ENCODE measurements around the gene ZNF536.

The ZNF536 gene

DNA sequence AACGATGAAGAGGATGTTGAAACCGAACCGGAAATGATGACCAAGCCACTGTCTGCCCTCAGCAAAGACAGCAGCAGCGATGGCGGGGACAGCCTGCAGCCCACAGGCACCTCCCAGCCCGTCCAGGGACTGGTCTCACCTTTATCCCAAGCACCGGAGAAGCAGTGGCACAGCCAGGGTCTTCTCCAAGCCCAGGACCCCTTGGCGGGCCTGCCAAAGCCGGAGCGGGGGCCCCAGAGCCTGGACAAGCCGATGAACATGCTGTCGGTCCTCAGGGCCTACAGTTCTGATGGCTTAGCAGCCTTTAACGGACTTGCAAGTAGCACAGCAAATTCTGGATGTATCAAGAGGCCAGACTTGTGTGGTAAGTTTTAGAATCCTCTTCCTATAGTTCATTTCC, 177.0 kb downstream of the ZNF536 start:
- Histone ChIP-seq H3K4me1 (ENCODE audit: control insufficient read depth, insufficient read depth, low read length, unreplicated experiment) (no peaks in the 10 kb centered on the region), H3K4me3 (ENCODE audit: low read depth, low read length) (no peak overlapping the region), H3K27ac (ENCODE audit: low read depth, low read length) (no peak overlapping the region)

DNA sequence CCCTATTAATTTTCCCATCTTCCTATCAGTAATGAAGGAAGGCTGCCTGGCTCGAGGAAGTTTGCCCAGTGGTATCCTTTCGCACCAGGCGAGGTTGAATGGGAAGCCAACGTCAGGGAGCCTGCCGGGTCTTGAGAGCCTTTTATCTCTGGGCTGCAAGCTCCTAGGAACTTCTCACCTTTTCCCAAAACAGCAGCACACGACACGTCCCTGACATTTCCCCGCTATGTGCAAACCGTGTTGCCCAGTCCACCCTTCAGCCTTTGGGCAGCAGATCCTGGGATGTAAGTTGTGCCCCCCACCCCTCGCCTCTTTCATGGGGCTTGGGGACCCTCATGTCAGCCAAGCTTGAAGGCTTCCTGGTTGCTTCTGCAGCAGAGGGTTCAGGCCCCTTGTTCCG, 179.1 kb downstream of the ZNF536 start:
- H3K79me2 ChIP-seq (ENCODE audit: control insufficient read depth, insufficient read depth, low read length, unreplicated experiment): no peaks in the 10 kb centered on the region
- H2AFZ ChIP-seq (ENCODE audit: low read length, unreplicated experiment): no peak overlapping the region
- H3K27ac ChIP-seq (ENCODE audit: low read depth, low read length): no peak overlapping the region
- H3K36me3 ChIP-seq (ENCODE audit: insufficient read depth, low read length): no peaks in the 10 kb centered on the region
- no peaks in the 10 kb centered on the region for H3K27me3 ChIP-seq (ENCODE audit: insufficient read depth, low read length)
- H3K4me1 ChIP-seq (ENCODE audit: control insufficient read depth, insufficient read depth, low read length, unreplicated experiment): no peaks in the 10 kb centered on the region
- H3K4me3 ChIP-seq (ENCODE audit: low read depth, low read length): no peak overlapping the region

More for the DNA sequence above, 177.0 kb downstream of the ZNF536 start:
- no peaks in the 10 kb centered on the region for H3K79me2 ChIP-seq (ENCODE audit: control insufficient read depth, insufficient read depth, low read length, unreplicated experiment)
- no peaks in the 10 kb centered on the region for H3K36me3 ChIP-seq (ENCODE audit: insufficient read depth, low read length)
- H2AFZ ChIP-seq (ENCODE audit: low read length, unreplicated experiment): no peak overlapping the region
- no peaks in the 10 kb centered on the region for H3K27me3 ChIP-seq (ENCODE audit: insufficient read depth, low read length)

DNA sequence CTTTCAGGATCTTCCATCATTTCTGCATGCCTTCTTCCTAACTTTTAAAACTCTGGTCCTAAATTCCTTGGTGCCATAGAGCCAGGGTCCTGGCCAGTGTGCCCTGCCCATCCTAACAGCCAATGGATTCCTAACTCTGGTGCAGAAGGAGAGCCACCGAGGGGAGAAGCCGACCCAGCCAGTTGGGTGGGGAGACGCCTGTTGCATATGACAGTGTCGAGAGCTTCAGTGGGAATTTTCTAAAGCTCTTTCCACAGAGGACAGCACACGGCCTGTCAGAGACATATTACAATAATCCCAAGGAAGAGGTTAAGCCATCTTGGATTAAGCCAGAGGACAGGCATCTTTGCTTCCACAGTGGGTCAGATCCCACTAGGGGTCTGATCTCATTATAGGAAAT, 180.4 kb downstream of the ZNF536 start:
- H3K4me1 ChIP-seq (ENCODE audit: control insufficient read depth, insufficient read depth, low read length, unreplicated experiment): no peaks in the 10 kb centered on the region
- H3K79me2 ChIP-seq (ENCODE audit: control insufficient read depth, insufficient read depth, low read length, unreplicated experiment): no peaks in the 10 kb centered on the region
- no peak overlapping the region for H3K4me3 ChIP-seq (ENCODE audit: low read depth, low read length)
- H3K27ac ChIP-seq (ENCODE audit: low read depth, low read length): no peak overlapping the region
- no peaks in the 10 kb centered on the region for H3K36me3 ChIP-seq (ENCODE audit: insufficient read depth, low read length)
- H3K27me3 ChIP-seq (ENCODE audit: insufficient read depth, low read length): no peaks in the 10 kb centered on the region
- no peak overlapping the region for H2AFZ ChIP-seq (ENCODE audit: low read length, unreplicated experiment)

- no peaks in the 10 kb centered on the region for H3K36me3 ChIP-seq (ENCODE audit: insufficient read depth, low read length)
- no peaks in the 10 kb centered on the region for H3K27me3 ChIP-seq (ENCODE audit: insufficient read depth, low read length)
- H2AFZ ChIP-seq (ENCODE audit: low read length, unreplicated experiment): no peak overlapping the region
- no peak overlapping the region for H3K4me3 ChIP-seq (ENCODE audit: low read depth, low read length)
- no peaks in the 10 kb centered on the region for H3K4me1 ChIP-seq (ENCODE audit: control insufficient read depth, insufficient read depth, low read length, unreplicated experiment)
- no peak overlapping the region for H3K27ac ChIP-seq (ENCODE audit: low read depth, low read length)
- H3K79me2 ChIP-seq (ENCODE audit: control insufficient read depth, insufficient read depth, low read length, unreplicated experiment): no peaks in the 10 kb centered on the region
Measured at GRCh38 chr19:30555075-30555790, 183.0 kb downstream of the ZNF536 start.

- no peak overlapping the region for H2AFZ ChIP-seq (ENCODE audit: low read length, unreplicated experiment)
- no peaks in the 10 kb centered on the region for H3K36me3 ChIP-seq (ENCODE audit: insufficient read depth, low read length)
- H3K79me2 ChIP-seq (ENCODE audit: control insufficient read depth, insufficient read depth, low read length, unreplicated experiment): no peaks in the 10 kb centered on the region
- H3K4me1 ChIP-seq (ENCODE audit: control insufficient read depth, insufficient read depth, low read length, unreplicated experiment): no peaks in the 10 kb centered on the region
- H3K4me3 ChIP-seq (ENCODE audit: low read depth, low read length): no peak overlapping the region
- H3K27me3 ChIP-seq (ENCODE audit: insufficient read depth, low read length): no peaks in the 10 kb centered on the region
- H3K27ac ChIP-seq (ENCODE audit: low read depth, low read length): no peak overlapping the region
Measured at GRCh38 chr19:30555791-30556110, 183.6 kb downstream of the ZNF536 start.

- H3K27ac ChIP-seq (ENCODE audit: low read depth, low read length): no peak overlapping the region
- no peak overlapping the region for H2AFZ ChIP-seq (ENCODE audit: low read length, unreplicated experiment)
Measured at GRCh38 chr19:30556230-30556711, 184.1 kb downstream of the ZNF536 start.

GRCh38 chr19:30557212-30557611, 185.0 kb downstream of the ZNF536 start:
- no peaks in the 10 kb centered on the region for H3K36me3 ChIP-seq (ENCODE audit: insufficient read depth, low read length)
- no peak overlapping the region for H2AFZ ChIP-seq (ENCODE audit: low read length, unreplicated experiment)
- H3K4me1 ChIP-seq (ENCODE audit: control insufficient read depth, insufficient read depth, low read length, unreplicated experiment): no peaks in the 10 kb centered on the region
- H3K27me3 ChIP-seq (ENCODE audit: insufficient read depth, low read length): no peaks in the 10 kb centered on the region
- H3K4me3 ChIP-seq (ENCODE audit: low read depth, low read length): no peak overlapping the region
- H3K27ac ChIP-seq (ENCODE audit: low read depth, low read length): no peak overlapping the region
- H3K79me2 ChIP-seq (ENCODE audit: control insufficient read depth, insufficient read depth, low read length, unreplicated experiment): no peaks in the 10 kb centered on the region

More at GRCh38 chr19:30556230-30556711, 184.1 kb downstream of the ZNF536 start:
- Histone ChIP-seq H3K79me2 (ENCODE audit: control insufficient read depth, insufficient read depth, low read length, unreplicated experiment) (no peaks in the 10 kb centered on the region), H3K27me3 (ENCODE audit: insufficient read depth, low read length) (no peaks in the 10 kb centered on the region), H3K4me3 (ENCODE audit: low read depth, low read length) (no peak overlapping the region), H3K36me3 (ENCODE audit: insufficient read depth, low read length) (no peaks in the 10 kb centered on the region), H3K4me1 (ENCODE audit: control insufficient read depth, insufficient read depth, low read length, unreplicated experiment) (no peaks in the 10 kb centered on the region)

GRCh38 chr19:30557927-30558557, 185.9 kb downstream of the ZNF536 start:
- no peaks in the 10 kb centered on the region for H3K36me3 ChIP-seq (ENCODE audit: insufficient read depth, low read length)
- no peak overlapping the region for H3K27ac ChIP-seq (ENCODE audit: low read depth, low read length)
- no peak overlapping the region for H3K4me3 ChIP-seq (ENCODE audit: low read depth, low read length)
- no peaks in the 10 kb centered on the region for H3K4me1 ChIP-seq (ENCODE audit: control insufficient read depth, insufficient read depth, low read length, unreplicated experiment)
- no peaks in the 10 kb centered on the region for H3K79me2 ChIP-seq (ENCODE audit: control insufficient read depth, insufficient read depth, low read length, unreplicated experiment)
- no peak overlapping the region for H2AFZ ChIP-seq (ENCODE audit: low read length, unreplicated experiment)
- no peaks in the 10 kb centered on the region for H3K27me3 ChIP-seq (ENCODE audit: insufficient read depth, low read length)

GRCh38 chr19:30558793-30559192, 186.6 kb downstream of the ZNF536 start:
- H3K27me3 ChIP-seq (ENCODE audit: insufficient read depth, low read length): no peaks in the 10 kb centered on the region
- no peak overlapping the region for H3K4me3 ChIP-seq (ENCODE audit: low read depth, low read length)
- H2AFZ ChIP-seq (ENCODE audit: low read length, unreplicated experiment): no peak overlapping the region
- H3K36me3 ChIP-seq (ENCODE audit: insufficient read depth, low read length): no peaks in the 10 kb centered on the region
- H3K4me1 ChIP-seq (ENCODE audit: control insufficient read depth, insufficient read depth, low read length, unreplicated experiment): no peaks in the 10 kb centered on the region
- no peak overlapping the region for H3K27ac ChIP-seq (ENCODE audit: low read depth, low read length)
- H3K79me2 ChIP-seq (ENCODE audit: control insufficient read depth, insufficient read depth, low read length, unreplicated experiment): no peaks in the 10 kb centered on the region

GRCh38 chr19:30559446-30559845, 187.3 kb downstream of the ZNF536 start:
- no peaks in the 10 kb centered on the region for H3K4me1 ChIP-seq (ENCODE audit: control insufficient read depth, insufficient read depth, low read length, unreplicated experiment)
- H3K27ac ChIP-seq (ENCODE audit: low read depth, low read length): no peak overlapping the region
- no peak overlapping the region for H2AFZ ChIP-seq (ENCODE audit: low read length, unreplicated experiment)
- no peaks in the 10 kb centered on the region for H3K36me3 ChIP-seq (ENCODE audit: insufficient read depth, low read length)
- no peaks in the 10 kb centered on the region for H3K79me2 ChIP-seq (ENCODE audit: control insufficient read depth, insufficient read depth, low read length, unreplicated experiment)
- H3K27me3 ChIP-seq (ENCODE audit: insufficient read depth, low read length): no peaks in the 10 kb centered on the region
- H3K4me3 ChIP-seq (ENCODE audit: low read depth, low read length): no peak overlapping the region

- Histone ChIP-seq H3K36me3 (ENCODE audit: insufficient read depth, low read length) (no peaks in the 10 kb centered on the region), H2AFZ (ENCODE audit: low read length, unreplicated experiment) (no peak overlapping the region), H3K27ac (ENCODE audit: low read depth, low read length) (no peak overlapping the region), H3K27me3 (ENCODE audit: insufficient read depth, low read length) (no peaks in the 10 kb centered on the region), H3K4me3 (ENCODE audit: low read depth, low read length) (no peak overlapping the region), H3K4me1 (ENCODE audit: control insufficient read depth, insufficient read depth, low read length, unreplicated experiment) (no peaks in the 10 kb centered on the region), H3K79me2 (ENCODE audit: control insufficient read depth, insufficient read depth, low read length, unreplicated experiment) (no peaks in the 10 kb centered on the region)
Measured at GRCh38 chr19:30562981-30563380, 190.8 kb downstream of the ZNF536 start.

Data from ACC112 (cell line).